DMS79 treated with DMSO at 0.1 percent for 48 hours (cell line): Measurements from ENCODE around the gene GPHN.

Source experiments
- DNase-seq: peaks from one replicate; lab custom pipeline; 2025; lab: John Stamatoyannopoulos, UW

The GPHN gene

DNA sequence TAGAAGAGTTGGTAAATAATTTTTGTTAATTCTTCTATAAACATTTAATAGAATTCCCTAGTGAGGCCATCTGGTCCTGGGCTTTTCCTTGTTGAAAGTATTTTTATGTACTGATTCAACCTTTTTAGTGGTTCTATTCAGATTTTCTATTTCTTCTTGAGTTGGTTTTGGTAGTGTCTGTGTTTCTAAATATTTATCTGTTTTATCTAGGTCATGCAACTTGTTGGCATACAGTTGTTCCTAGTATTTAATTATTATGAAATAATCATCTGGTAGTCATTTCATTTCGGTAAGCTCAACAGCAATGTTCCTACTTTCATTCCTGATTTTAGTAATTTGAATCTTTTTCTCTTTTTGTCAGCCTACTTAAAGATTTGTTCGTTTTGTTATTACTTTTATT, 447.2 kb downstream of the GPHN start:
- DNase-seq: no peak

DNA sequence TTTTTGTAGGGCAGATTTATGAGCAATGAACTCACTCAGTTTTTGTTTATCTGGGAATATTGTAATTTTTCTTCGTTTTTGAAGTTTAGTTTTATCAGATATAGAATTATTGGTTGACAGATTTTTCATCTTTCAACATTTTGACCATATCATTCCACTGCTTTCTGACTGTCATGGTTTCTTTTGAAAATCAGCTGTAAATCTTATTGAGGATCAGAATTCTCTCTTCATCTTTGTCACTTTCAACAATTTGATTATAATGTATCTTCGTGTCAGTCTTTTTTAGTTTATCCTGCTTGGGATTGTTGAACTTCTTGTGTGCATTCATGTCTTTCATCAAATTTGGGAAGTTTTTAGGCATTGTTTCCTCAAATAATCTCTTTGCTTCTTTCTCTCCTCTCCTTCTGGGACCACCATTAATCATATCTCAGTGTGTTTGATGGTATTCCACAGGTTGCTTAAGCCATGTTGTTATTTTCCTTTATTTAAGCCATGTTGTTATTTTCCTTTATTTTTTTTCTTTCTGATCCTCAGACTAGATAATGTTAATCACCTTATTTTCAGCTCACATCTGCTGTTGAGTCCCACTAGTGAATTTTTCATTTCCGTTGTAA, 451.6 kb downstream of the GPHN start:
- DNase-seq: no peak

DNA sequence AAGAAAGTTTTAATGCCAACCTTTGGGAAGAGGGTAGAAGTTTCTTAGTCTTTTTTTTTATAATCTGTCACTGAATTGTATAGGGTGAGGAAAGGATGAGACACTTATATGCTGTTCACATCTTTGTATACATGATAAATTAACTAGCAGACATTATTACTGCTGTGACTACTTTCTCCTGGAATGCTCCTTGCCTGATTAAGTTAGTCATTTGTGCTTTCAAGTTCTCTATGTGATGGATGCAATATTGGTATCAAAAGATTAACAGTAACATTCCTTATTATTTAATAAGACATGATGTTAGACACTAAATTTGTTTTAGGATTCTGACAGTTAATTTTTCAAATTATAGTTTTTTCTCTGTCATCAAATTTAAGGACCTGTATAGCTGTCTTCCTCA, 457.9 kb downstream of the GPHN start:
- no peak for DNase-seq

DNA sequence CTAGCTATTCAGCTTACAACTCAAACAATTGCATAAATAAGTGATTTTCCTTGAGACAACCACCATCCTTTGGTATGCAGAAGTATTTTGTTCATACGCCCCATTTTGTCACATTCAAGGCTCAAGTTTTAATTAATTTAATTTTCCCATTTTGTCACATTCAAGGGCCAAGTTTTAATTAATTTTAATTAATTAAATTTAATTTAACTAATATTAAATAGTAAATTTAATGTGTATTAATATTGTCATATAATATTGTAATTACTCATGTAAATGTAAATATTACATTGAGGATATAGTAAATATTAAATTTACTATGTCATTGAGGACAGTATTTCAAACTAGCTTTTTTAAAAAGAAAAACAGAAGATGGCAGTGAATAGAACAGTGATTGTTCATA, 464.5 kb downstream of the GPHN start:
- DNase-seq: no peak

DNA sequence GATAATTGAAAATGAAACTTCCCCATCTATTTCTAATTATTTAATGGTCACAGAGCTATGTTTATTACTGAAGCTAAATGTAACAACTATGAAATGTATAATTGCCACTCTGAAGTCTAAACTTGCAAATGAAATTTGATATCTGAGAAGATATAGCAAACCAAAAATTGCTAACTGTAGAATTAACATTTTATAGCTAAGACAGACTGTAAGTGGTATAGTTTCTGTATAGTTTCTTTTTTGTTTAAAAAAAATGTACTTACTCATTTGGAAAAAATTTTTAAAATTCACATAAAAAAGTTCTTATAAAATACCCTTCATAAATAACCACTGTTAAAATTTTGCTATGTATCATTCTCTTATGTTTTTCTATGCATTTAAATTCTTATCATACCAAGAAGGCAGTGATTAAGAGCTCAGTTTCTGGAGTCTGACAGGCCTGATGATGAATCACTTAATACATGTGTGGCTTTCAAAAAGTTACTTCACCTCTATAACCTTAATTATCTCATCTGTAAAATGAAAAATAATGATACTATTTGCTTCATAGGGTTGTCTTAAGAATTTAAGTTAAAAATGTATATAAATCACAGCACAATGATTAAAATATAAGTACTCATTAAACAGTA, 466.6 kb downstream of the GPHN start:
- no peak for DNase-seq

DNA sequence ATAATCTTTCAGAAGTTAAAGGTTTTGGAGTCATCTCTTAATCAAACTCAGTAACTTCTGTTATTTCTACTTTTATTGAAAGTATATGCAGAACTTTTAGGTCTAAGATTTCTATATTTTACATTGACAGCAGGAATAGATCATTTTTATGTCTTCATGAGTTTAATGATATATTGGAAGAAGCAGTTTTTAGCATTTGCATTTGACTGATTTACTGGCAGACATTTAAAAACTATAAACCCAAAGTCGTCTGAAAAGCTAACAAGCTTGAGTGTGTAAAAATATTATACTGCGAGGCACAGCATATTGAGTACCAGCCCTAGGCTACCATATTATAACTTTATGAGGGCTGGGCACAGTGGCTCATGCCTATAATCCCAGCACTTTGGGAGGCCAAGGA, 467.3 kb downstream of the GPHN start:
- no peak for DNase-seq

DNA sequence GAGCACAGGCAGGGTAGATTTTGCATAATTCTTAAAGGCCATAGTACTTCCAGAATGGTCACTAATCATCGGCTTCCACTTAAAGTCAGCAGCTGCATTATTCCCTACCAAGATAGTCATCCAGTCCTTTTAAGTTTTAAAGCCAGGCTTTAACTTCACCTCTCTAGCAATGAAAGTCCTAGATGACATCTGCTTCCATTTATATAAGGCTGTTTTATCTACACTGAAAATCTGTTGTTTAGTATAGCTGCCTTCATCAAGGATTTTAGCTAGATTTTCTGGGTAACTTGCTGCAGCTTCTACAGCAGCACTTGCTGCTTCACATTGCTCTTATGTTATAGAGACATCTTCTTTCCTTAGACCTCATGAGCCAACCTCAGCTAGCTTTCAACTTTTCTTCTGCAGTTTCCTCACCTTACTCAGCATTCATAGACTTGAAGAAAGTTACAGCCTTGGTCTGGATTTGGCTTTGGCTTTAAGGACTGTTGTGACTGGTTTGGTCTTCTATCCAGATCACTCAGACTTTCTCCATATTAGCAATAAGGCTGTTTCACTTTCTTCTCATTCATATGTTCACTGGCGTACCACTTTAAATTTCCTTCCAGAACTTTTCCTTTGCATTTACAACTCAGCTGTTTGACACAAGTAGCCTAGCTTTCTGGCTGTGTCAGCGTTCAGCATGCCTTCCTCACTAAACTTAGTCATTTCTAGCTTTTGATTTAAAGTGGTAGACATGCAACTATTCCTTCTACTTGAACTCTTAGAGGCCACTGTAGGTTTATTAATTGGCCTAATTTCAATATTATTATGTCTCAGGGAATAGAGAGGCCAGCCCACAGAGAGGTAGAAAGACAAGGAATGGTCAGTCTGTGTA, 471.4 kb downstream of the GPHN start:
- DNase-seq: no peak

DNA sequence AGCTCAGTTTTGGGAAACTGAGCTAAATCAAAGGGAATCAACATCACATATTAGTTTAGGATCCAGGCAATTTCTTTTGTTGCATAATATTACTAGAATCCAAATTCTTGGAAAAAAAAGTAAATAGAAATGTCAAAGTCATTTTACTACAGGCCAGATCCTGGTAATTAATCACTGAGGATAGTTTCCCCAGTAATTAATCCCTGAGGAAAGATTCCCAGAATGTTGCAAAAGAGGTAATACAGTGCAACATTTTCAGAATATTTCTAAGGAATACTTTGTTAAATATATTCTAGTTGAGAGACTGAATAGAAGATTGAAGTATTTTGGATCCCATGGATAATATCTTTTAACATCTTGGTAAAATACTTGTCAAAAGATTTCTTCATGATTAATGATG, 474.3 kb downstream of the GPHN start:
- no peak for DNase-seq

DNA sequence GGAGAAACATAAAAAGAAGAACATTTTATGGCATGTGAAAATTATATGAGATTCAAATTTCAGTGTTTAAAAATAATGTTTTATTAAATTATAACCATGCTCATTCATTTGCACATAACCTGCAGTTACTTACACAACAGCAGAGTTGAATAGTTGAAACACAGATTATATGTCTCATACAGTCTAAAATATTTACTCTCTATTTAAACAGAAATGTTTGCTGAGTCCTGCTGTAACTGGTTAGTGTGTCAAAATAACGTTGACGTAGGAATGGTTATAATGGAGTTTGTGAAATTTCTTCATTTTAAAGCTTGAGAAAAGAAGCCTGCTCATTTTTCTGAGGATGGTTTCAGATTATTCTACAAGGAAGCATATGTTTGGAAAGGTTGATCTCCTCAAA, 484.8 kb downstream of the GPHN start:
- DNase-seq: no peak

DNA sequence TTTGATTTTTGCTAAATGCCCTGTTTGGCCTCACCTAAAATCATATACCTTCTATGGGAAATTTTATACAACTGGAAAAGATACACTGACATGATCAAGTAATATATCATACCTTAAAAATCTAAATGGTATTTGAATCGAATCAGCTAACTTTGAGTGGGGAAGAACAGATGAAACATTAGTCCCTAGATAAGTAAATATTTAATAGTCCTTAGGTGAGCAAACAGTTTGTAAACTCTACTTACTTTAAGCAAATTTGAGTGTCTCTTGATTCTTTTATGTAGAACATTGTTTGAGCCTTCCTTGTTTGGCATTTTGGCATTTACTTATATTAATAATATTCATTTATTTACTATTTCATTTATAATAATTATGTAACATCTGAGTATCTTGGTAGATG, 485.6 kb downstream of the GPHN start:
- DNase-seq: no peak

DNA sequence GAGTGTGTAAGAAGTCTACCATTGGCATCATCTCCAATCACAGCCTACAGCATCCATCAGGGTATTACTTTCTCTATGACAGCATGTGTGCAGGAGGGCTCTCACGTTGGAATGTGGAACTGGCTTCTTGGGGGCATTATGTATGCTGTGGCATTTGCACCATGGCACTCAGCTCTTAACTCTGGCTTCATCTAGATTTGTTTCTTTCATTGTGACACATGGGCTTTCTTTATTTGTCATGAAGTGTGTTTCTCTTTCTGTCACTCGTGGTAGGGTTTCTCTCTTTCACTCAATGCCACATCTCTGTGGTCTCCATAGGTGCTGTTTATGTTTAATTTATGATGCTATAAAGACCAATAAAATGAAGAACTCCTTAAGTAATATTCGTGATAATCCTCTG, 490.1 kb downstream of the GPHN start:
- no peak for DNase-seq

DNA sequence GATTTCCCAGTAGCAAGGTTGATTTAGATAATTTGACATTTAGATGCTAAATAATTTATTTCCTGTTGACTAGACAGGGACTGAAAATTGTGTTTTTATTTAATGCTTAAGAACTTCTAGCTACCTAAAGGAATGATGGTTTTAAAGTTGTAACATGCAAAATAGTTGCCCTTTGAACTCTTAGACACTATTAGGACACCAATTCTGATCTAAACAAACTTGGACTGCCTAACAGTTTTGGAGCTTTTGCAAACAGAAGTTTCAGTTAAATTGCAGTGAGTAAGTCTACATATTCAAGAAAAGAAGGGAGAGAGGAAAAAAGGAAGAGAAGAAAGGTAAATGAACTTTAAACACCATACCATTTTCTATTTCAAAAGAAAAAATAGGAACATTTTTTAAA, 492.0 kb downstream of the GPHN start:
- DNase-seq: no peak

DNA sequence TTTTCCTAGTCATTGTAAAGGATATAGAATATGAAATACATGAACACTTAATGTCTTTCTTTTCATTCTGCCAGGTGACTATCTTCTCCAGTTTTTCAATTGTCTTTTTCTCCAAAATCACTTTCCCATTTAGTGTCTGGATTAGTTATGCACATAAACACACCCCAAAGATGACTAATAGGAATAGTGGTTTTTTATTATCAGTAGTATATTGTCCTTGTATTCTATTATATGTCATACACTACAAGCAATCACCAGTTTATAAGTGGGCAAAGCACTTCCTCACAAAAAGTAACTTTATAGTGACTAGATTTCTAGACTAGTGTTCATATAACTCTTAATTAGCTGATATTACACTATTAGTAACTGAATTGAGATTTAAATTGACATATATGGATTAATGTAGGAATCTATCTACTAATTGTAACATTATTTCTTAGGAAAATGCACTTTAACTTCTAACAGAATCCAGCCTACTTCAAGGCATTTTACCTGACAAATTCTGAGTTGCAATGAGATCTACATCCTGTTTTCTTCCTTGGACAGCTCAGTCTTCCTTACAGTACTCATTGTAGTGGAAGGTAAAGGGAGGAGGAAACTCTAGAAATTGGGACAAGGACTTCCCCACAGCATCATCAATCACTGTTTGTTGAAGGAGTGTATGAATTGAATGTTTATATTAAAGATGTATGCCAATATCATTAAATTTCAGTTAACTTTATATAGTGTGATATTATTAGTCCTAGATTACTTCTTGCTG, 495.2 kb downstream of the GPHN start:
- no peak for DNase-seq

DNA sequence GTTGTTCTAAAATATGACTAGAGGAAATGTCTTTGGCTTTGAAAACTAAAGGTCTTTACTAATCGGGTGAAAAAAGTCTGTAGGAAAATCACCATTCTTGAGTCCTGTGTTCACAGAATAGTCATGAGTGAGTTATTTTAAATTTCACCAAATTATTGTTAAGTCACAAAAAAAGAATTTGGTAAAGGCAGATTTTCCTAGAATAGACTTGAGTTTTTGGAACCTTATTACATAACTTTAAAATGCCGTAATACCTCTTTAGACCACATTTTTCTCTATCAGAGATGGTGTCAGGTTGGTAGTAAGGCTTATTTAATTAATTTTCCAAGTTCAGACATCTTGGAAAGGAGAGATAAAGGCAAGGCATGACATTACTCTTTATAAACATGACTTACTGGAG, 496.6 kb downstream of the GPHN start:
- no peak for DNase-seq

DNA sequence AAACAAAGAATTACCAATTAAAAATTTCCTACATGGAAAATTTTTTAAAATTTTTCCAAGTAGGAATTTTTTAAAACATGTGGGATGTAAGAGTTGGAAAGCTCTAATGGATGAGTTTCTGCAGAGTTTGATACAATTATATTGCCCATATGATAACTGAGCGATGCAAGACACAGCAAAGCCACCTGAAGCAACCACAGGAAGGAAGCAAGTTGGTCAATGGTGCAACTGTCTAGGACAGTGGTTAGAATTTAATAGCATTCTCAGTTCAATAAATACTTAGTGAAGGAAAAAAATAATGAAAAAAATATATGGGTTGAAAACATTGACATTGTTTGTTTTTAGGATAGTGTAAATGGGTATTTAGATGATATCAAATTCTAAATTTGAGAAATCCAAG, 502.7 kb downstream of the GPHN start:
- no peak for DNase-seq

DNA sequence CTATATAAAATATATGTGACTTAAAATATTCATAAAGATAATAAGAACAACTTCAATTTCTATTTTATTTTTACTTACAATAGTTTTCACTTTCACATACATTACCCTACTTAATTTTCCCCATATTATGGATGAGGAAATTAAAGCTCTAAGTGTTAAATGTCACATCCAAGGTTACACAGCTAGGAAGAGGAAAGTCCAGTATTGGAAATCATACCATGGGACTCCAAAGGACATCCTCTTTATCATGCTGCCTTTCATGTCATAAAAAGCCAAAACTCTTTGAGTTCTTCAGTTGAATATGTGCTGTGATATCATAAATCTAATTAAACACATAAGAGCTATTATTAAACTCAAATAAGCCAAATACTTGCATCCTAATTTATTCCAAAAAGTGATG, 508.9 kb downstream of the GPHN start:
- DNase-seq: no peak

DNA sequence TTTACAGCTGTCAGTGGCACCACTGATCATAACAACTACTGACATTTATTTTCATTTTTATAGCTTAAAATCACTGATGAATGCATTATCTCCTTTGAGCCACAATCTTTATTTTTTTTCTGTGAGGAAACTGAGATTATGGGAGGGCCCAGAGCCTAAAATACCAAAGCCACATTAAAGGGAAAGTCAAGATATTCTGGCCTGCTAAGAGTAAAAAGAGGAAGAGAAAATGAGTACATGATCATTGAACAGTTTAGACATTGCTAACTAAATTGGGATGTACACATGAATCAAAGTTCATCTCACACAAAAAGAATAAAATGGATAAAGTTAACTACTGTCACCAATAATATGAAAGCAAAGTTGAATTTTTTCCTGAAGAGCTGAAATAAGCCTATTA, 510.8 kb downstream of the GPHN start:
- no peak for DNase-seq

DNA sequence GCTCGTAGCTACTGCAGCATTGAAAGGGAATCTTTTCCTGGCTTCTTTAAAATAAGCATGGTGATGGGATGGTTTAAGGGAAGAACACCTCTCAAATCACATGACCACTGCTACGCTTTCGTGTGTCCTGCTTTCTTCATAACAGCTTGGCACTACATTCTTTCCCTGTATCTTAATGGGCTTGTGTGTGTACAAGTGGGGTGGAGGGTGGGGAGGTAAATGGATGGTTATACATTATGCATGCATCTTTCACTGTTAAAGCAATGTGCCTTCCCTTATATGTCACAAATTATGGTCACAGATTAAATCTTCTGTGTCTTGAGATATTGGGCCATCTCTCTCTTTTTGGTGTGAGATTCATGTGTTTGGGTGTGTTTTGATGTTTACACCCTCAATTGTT, 511.8 kb downstream of the GPHN start:
- DNase-seq: no peak

DNA sequence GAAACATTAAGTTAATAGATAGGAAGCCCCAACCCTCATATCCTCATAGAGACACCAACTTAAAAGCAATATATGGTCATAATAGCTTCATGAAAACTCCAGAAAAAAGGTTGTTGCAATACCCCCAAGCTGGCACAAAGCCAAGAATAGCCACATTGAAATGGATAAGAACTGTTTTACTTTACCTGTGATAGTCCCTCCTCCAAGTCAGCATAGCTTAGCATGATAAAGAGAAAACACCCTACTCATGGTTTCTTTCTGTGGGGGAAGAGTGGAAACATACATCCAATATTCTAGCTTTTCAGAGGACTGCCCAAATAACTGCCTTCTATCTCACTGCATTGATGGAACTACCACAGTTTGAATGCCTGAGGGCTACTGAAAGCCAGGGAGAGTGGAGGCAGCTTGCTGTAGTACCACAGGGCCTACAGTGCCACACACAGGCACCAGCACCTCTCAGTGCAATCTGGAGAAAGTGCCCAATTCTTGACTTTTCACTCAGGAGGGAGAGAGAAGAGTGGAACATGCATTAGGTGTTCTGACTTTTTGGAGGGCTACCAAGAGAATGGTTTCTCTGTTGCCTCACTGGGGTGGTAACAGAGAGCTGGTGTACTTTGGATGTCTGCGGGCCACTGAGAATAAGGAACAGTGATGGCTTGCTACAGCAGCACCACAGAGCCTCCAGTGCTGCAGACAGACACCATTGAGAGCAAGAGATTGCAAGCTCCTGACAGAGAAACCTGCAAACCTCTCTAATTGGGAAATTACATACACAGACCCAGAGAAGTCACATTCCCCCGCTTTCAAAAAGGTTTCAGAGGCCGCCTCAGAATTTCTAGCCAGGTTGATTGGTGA, 524.2 kb downstream of the GPHN start:
- DNase-seq: no peak

DNA sequence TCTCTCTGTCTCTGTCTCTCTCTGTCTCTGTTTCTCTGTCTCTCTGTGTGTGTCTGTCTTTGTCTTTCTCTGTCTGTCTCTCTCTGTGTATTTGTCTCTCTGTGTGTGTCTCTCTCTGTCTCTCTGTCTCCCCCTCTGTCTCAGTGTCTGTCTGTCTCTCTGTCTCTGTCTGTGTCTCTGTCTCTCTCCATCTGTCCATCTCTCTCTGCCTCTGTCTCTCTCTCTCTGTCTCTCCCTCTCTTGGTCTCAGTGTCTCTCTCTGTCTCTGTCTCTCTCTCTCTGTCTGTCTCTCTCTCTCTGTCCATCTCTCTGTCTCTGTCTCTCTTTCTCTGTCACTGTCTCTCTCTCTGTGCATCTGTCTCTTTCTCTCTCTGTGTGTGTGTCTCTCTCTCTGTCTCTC, 537.5 kb downstream of the GPHN start:
- no peak for DNase-seq

DNA sequence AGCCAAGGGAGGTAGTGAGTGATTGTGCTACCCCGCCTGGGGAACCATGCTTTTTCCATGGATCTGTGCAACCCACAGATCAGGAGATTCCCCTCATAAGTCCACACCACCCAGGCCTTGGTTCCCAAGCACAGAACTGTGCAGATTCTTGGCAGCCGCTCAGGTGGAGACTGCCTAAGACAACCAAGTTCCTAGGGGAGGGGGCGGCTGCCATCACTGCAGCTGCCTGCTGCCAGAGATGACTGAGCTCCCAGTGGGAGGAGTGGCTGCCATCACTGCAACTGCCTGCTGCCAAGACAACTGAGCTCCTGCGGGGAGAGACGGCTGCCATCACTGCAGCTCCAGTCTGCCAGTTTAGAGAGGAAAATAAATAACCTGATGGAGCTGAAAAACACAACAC, 542.9 kb downstream of the GPHN start:
- no peak for DNase-seq

DNA sequence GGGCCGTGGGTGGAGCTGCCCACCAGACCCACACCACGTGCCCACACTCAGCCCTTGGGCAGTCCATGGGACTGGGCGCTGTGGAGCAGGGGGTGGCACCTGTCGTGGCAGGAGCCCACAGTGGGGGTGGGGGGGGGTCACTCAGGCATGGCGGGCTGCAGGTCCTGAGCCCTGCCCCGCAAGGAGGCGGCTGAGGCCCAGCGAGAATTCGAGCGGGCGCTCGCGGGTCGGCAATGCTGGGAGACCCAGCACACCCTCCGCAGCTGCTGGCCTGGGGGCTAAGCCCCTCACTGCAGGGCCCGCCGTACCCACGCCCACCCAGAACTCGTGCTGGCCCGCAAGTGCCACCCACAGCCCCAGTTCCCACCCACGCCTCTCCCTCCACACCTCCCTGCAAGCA, 548.7 kb downstream of the GPHN start:
- no peak for DNase-seq
